NT2/D1 (cell line): ENCODE results near the gene HSD17B12.

Source experiments
- SUZ12 ChIP-seq: IDR thresholded peaks from 2 replicates; pipeline ENCODE4 v1.6.1; 2011; ENCODE audit not compliant: insufficient read length, insufficient read depth; ENCODE audit errors: extremely low read depth
- ZNF274 ChIP-seq: IDR thresholded peaks from 2 replicates; pipeline ENCODE4 v1.6.1; 2011; ENCODE audit warnings: mild to moderate bottlenecking, low read depth, low read length

GRCh38 chr11:43871051-43871450, 190.5 kb downstream of the HSD17B12 start:
- TF ChIP-seq ZNF274 (no peak), SUZ12 (no peak)
